ENCODE results near the gene DNASE1. TPM values are rescaled to one million over a fixed set of nuclear protein-coding genes. Genes with fewer than 3 reads are reported as not detected.

The DNASE1 gene
- total and polyA plus RNA-seq, 2 donors: 15.8 to 18.8 TPM

GRCh38 chr16:3640207-3640606 is 14.3 kb upstream of the DNASE1 start:
- H3K4me1 ChIP-seq (ENCODE audit: control insufficient read depth in 2 of 2, insufficient read depth in 2 of 2, low read length in 2 of 2): peaks cover 12 to 13% of the 10 kb centered on the region in 2 donors
- no peak for DNase-seq (ENCODE audit: low read depth in 6 of 9, low spot score in 9 of 9)

GRCh38 chr16:3640632-3641501 is 13.6 kb upstream of the DNASE1 start:
- H3K27ac ChIP-seq (ENCODE audit: low read depth in 1 of 2, low read length in 1 of 2): no peak overlapping the region
- H3K36me3 ChIP-seq (ENCODE audit: control insufficient read depth in 2 of 2, insufficient read depth in 2 of 2, low read length in 1 of 2): peaks cover 34 to 37% of the 10 kb centered on the region in 2 donors

More at GRCh38 chr16:3640207-3640606, 14.3 kb upstream of the DNASE1 start:
- 98% methylated on average over 3 of the region's 3 CpGs for WGBS
- Histone ChIP-seq H3K4me3 (ENCODE audit: low read length in 2 of 2) (no peak overlapping the region), H3K27ac (ENCODE audit: low read depth in 1 of 2, low read length in 1 of 2) (no peak overlapping the region), H3K27me3 (ENCODE audit: control insufficient read depth in 2 of 2, insufficient read depth in 1 of 2, low read length in 1 of 2) (no peaks in the 10 kb centered on the region), H3K36me3 (ENCODE audit: control insufficient read depth in 2 of 2, insufficient read depth in 2 of 2, low read length in 1 of 2) (peaks cover 31 to 32% of the 10 kb centered on the region in 2 donors), H3K9me3 (ENCODE audit: control insufficient read depth in 2 of 2, insufficient read depth in 1 of 2, low read length in 1 of 2) (no peaks in the 10 kb centered on the region)

GRCh38 chr16:3641801-3642396 is 12.6 kb upstream of the DNASE1 start:
- no peaks in the 10 kb centered on the region for H3K27me3 ChIP-seq (ENCODE audit: control insufficient read depth in 2 of 2, insufficient read depth in 1 of 2, low read length in 1 of 2)
- no peak overlapping the region for H3K27ac ChIP-seq (ENCODE audit: low read depth in 1 of 2, low read length in 1 of 2)
- peaks cover 39 to 41% of the 10 kb centered on the region in 2 donors for H3K36me3 ChIP-seq (ENCODE audit: control insufficient read depth in 2 of 2, insufficient read depth in 2 of 2, low read length in 1 of 2)
- H3K9me3 ChIP-seq (ENCODE audit: control insufficient read depth in 2 of 2, insufficient read depth in 1 of 2, low read length in 1 of 2): no peaks in the 10 kb centered on the region
- DNase-seq (ENCODE audit: low read depth in 6 of 9, low spot score in 9 of 9): no peak
- 98% methylated on average over 9 of the region's 9 CpGs for WGBS
- no peak overlapping the region for H3K4me3 ChIP-seq (ENCODE audit: low read length in 2 of 2)
- peaks cover 11 to 12% of the 10 kb centered on the region in 2 donors for H3K4me1 ChIP-seq (ENCODE audit: control insufficient read depth in 2 of 2, insufficient read depth in 2 of 2, low read length in 2 of 2)

More at GRCh38 chr16:3640632-3641501, 13.6 kb upstream of the DNASE1 start:
- Histone ChIP-seq H3K27me3 (ENCODE audit: control insufficient read depth in 2 of 2, insufficient read depth in 1 of 2, low read length in 1 of 2) (no peaks in the 10 kb centered on the region), H3K9me3 (ENCODE audit: control insufficient read depth in 2 of 2, insufficient read depth in 1 of 2, low read length in 1 of 2) (no peaks in the 10 kb centered on the region), H3K4me3 (ENCODE audit: low read length in 2 of 2) (no peak overlapping the region), H3K4me1 (ENCODE audit: control insufficient read depth in 2 of 2, insufficient read depth in 2 of 2, low read length in 2 of 2) (peaks cover 12 to 16% of the 10 kb centered on the region in 2 donors)
- WGBS: 98% methylated on average over 17 of the region's 17 CpGs
- no peak for DNase-seq (ENCODE audit: low read depth in 6 of 9, low spot score in 9 of 9)

- 96% methylated on average over 21 of the region's 21 CpGs for WGBS
- no peaks in the 10 kb centered on the region for H3K27me3 ChIP-seq (ENCODE audit: control insufficient read depth in 2 of 2, insufficient read depth in 1 of 2, low read length in 1 of 2)
- H3K27ac ChIP-seq (ENCODE audit: low read depth in 1 of 2, low read length in 1 of 2): no peak overlapping the region
- peaks cover 5 to 6% of the 10 kb centered on the region in 2 donors for H3K4me1 ChIP-seq (ENCODE audit: control insufficient read depth in 2 of 2, insufficient read depth in 2 of 2, low read length in 2 of 2)
- no peaks in the 10 kb centered on the region for H3K9me3 ChIP-seq (ENCODE audit: control insufficient read depth in 2 of 2, insufficient read depth in 1 of 2, low read length in 1 of 2)
- H3K36me3 ChIP-seq (ENCODE audit: control insufficient read depth in 2 of 2, insufficient read depth in 2 of 2, low read length in 1 of 2): peaks cover 40 to 42% of the 10 kb centered on the region in 2 donors
- DNase-seq (ENCODE audit: low read depth in 6 of 9, low spot score in 9 of 9): no peak
- no peak overlapping the region for H3K4me3 ChIP-seq (ENCODE audit: low read length in 2 of 2)
These were observed 11.9 kb upstream of the DNASE1 start for GRCh38 chr16:3642397-3643094.

- DNase-seq (ENCODE audit: low read depth in 6 of 9, low spot score in 9 of 9): no peak
- H3K9me3 ChIP-seq (ENCODE audit: control insufficient read depth in 2 of 2, insufficient read depth in 1 of 2, low read length in 1 of 2): no peaks in the 10 kb centered on the region
- H3K36me3 ChIP-seq (ENCODE audit: control insufficient read depth in 2 of 2, insufficient read depth in 2 of 2, low read length in 1 of 2): peaks cover 40 to 42% of the 10 kb centered on the region in 2 donors
- H3K4me1 ChIP-seq (ENCODE audit: control insufficient read depth in 2 of 2, insufficient read depth in 2 of 2, low read length in 2 of 2): peaks cover 0 to 3% of the 10 kb centered on the region in 2 donors
- H3K27me3 ChIP-seq (ENCODE audit: control insufficient read depth in 2 of 2, insufficient read depth in 1 of 2, low read length in 1 of 2): no peaks in the 10 kb centered on the region
- H3K4me3 ChIP-seq (ENCODE audit: low read length in 2 of 2): no peak overlapping the region
- 96% methylated on average over 14 of the region's 14 CpGs for WGBS
- H3K27ac ChIP-seq (ENCODE audit: low read depth in 1 of 2, low read length in 1 of 2): no peak overlapping the region
These were observed 11.3 kb upstream of the DNASE1 start for GRCh38 chr16:3643095-3643730.

- WGBS: 90% methylated on average over 6 of the region's 6 CpGs
- DNase-seq (ENCODE audit: low read depth in 6 of 9, low spot score in 9 of 9): no peak
- H3K36me3 ChIP-seq (ENCODE audit: control insufficient read depth in 2 of 2, insufficient read depth in 2 of 2, low read length in 1 of 2): peaks cover 40 to 42% of the 10 kb centered on the region in 2 donors
- H3K27me3 ChIP-seq (ENCODE audit: control insufficient read depth in 2 of 2, insufficient read depth in 1 of 2, low read length in 1 of 2): no peaks in the 10 kb centered on the region
- no peak overlapping the region for H3K4me3 ChIP-seq (ENCODE audit: low read length in 2 of 2)
- peaks cover 0 to 3% of the 10 kb centered on the region in 2 donors for H3K4me1 ChIP-seq (ENCODE audit: control insufficient read depth in 2 of 2, insufficient read depth in 2 of 2, low read length in 2 of 2)
- H3K9me3 ChIP-seq (ENCODE audit: control insufficient read depth in 2 of 2, insufficient read depth in 1 of 2, low read length in 1 of 2): no peaks in the 10 kb centered on the region
- no peak overlapping the region for H3K27ac ChIP-seq (ENCODE audit: low read depth in 1 of 2, low read length in 1 of 2)
These were observed 9.4 kb upstream of the DNASE1 start for GRCh38 chr16:3645108-3645503.

GRCh38 chr16:3645504-3646347 is 8.8 kb upstream of the DNASE1 start:
- no peaks in the 10 kb centered on the region for H3K9me3 ChIP-seq (ENCODE audit: control insufficient read depth in 2 of 2, insufficient read depth in 1 of 2, low read length in 1 of 2)
- H3K4me1 ChIP-seq (ENCODE audit: control insufficient read depth in 2 of 2, insufficient read depth in 2 of 2, low read length in 2 of 2): peaks cover 0 to 4% of the 10 kb centered on the region in 2 donors
- H3K27ac ChIP-seq (ENCODE audit: low read depth in 1 of 2, low read length in 1 of 2): no peak overlapping the region
- WGBS: 97% methylated on average over 19 of the region's 19 CpGs
- no peak for DNase-seq (ENCODE audit: low read depth in 6 of 9, low spot score in 9 of 9)
- H3K36me3 ChIP-seq (ENCODE audit: control insufficient read depth in 2 of 2, insufficient read depth in 2 of 2, low read length in 1 of 2): peaks cover 38 to 39% of the 10 kb centered on the region in 2 donors
- H3K27me3 ChIP-seq (ENCODE audit: control insufficient read depth in 2 of 2, insufficient read depth in 1 of 2, low read length in 1 of 2): no peaks in the 10 kb centered on the region
- H3K4me3 ChIP-seq (ENCODE audit: low read length in 2 of 2): no peak overlapping the region

GRCh38 chr16:3646348-3646920 is 8.1 kb upstream of the DNASE1 start:
- H3K36me3 ChIP-seq (ENCODE audit: control insufficient read depth in 2 of 2, insufficient read depth in 2 of 2, low read length in 1 of 2): peaks cover 34 to 37% of the 10 kb centered on the region in 2 donors
- H3K4me3 ChIP-seq (ENCODE audit: low read length in 2 of 2): no peak overlapping the region
- H3K27ac ChIP-seq (ENCODE audit: low read depth in 1 of 2, low read length in 1 of 2): no peak overlapping the region
- DNase-seq (ENCODE audit: low read depth in 6 of 9, low spot score in 9 of 9): no peak
- H3K9me3 ChIP-seq (ENCODE audit: control insufficient read depth in 2 of 2, insufficient read depth in 1 of 2, low read length in 1 of 2): no peaks in the 10 kb centered on the region
- H3K4me1 ChIP-seq (ENCODE audit: control insufficient read depth in 2 of 2, insufficient read depth in 2 of 2, low read length in 2 of 2): peaks cover 0 to 11% of the 10 kb centered on the region in 2 donors
- no peaks in the 10 kb centered on the region for H3K27me3 ChIP-seq (ENCODE audit: control insufficient read depth in 2 of 2, insufficient read depth in 1 of 2, low read length in 1 of 2)
- 95% methylated on average over 15 of the region's 15 CpGs for WGBS

All from thymus (tissue), 11 donors.